Prostate gland (tissue), 2 donors: ENCODE measurements around the gene ASB18.
A peak's percentile ranks its signal among the peaks of the same experiment; 100 is the strongest.

Experiments
- POLR2A ChIP-seq: fragments of 450-650 bp; IDR thresholded peaks from one replicate; pipeline ENCODE4 v1.6.1; 2016; ENCODE audit warnings: antibody characterized with exemption, mild to moderate bottlenecking
- POLR2AphosphoS5 ChIP-seq: sonication (generic); formaldehyde crosslinking; IDR thresholded peaks from one replicate; pipeline ENCODE4 v1.6.1; 2017; ENCODE audit warnings: antibody characterized with exemption
- TF ChIP-seq, protein P1 (sequence below), 4 experiments: fragments of 200-600 bp in 2 of 4; fragments of 450-650 bp in 2 of 4; sonication (generic) in 2 of 4; IDR thresholded peaks; 1 replicate in 3 of 4; 2 replicates in 1 of 4; pipeline ENCODE4 v1.5.1; 2016 to 2019; ENCODE audit warnings: antibody characterized with exemption in 4 of 4, mild to moderate bottlenecking in 2 of 4, moderate library complexity in 2 of 4

DNA sequence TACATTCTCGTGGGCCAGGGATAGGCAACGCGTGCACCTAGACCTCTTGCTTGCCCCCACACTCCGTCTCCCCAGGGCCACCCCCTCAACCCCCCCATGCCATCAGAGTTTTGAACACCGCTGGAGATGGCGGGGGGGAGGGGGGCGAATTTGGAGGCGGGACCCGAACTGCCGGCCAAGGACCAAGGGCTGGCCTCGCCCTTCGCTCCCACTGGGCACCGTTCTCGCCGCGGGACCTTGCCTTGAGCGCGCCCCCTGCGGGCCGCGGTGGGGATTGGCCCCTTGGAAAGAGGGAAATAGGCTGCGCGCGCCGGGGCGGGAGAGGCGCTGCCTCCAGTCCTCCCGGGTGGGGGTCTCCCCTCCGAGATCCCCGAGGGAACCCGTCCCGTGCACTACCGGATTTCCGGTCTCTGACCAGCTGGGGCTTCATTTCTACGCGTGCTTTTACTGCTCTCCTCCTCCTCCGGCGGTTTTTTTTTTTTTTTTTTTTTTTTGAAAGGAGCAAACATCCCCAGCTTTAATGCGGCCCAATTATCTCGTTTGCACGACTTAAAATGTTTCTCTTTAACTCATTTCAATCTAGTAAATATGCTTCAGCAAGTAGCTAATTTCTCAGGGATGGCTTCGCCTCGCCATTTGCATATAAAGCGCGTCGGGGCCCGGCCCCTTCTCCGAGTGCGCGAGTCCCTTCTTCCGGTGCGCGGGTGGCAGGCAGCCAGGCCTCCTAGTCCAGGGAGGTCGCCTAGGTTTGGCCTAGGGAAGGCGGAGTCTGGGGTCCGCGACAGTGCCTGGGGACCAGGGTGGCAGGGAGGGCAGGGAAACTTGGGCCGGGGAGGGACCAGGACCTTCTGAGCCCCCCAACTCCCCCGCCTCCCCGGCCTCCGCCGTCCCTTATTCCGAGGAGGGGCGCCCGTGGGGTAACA is 86.0 kb downstream of the ASB18 start:
- TF ChIP-seq POLR2A, result no peak
- TF ChIP-seq, protein P1, sequence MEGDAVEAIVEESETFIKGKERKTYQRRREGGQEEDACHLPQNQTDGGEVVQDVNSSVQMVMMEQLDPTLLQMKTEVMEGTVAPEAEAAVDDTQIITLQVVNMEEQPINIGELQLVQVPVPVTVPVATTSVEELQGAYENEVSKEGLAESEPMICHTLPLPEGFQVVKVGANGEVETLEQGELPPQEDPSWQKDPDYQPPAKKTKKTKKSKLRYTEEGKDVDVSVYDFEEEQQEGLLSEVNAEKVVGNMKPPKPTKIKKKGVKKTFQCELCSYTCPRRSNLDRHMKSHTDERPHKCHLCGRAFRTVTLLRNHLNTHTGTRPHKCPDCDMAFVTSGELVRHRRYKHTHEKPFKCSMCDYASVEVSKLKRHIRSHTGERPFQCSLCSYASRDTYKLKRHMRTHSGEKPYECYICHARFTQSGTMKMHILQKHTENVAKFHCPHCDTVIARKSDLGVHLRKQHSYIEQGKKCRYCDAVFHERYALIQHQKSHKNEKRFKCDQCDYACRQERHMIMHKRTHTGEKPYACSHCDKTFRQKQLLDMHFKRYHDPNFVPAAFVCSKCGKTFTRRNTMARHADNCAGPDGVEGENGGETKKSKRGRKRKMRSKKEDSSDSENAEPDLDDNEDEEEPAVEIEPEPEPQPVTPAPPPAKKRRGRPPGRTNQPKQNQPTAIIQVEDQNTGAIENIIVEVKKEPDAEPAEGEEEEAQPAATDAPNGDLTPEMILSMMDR (IDR thresholded peaks at IDR 0.05), result peak; percentile 46 to 68 (median 54)
- no peak for TF ChIP-seq POLR2AphosphoS5
